ENCODE data around the gene GPR18. TPM values are rescaled to one million over a fixed set of nuclear protein-coding genes. Genes with fewer than 3 reads are reported as not detected.

The GPR18 gene
- total RNA-seq, 2 experiments from 2014 or later: 10.9 to 13.7 TPM

GRCh38 chr13:99296398-99296797 lies 38.2 kb upstream of the GPR18 start:
- intact Hi-C loops (cut with micrococcal nuclease; ENCODE audit: unreplicated experiment): no loop called here
- H3K4me2 ChIP-seq (ENCODE audit: low read length): no peak overlapping the region
- no peak overlapping the region for H3K4me3 ChIP-seq (ENCODE audit: low read depth, low read length, poor library complexity, severe bottlenecking)

DNA sequence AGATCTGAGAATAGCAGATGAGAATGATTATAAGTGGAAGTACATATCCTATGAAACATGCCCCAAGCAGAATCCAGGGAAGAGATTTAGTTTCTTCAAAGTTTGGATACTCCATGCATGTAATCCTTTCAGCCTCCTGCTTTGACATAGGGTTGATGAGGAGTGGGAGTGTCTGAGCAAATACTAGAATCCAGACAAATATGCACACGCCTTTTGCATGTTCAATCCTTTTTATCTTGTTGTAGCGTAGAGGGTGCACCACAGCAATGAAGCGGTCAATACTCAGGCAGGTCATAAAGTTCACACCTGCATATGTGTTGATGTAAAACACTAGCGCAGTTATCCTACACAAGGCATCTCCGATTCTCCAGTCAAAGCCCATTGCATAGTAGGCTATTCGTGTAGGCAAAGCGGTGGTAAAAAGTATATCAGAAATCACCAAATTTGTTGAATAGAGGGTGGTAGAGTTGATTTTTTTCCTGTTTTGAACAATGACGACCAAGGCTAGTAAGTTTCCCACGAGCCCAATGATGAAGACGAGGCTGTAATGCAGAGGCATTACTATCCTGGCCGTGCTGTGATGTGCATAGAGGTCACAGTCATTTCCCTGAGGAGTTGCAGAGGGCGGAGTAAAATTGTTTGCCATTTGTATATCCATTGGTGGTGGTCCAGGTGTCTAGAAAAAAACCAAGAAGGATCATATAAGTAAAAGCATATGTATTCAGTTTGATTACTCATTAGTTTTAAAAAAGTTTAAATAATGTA lies 37.5 kb upstream of the GPR18 start:
- H2AFZ ChIP-seq (ENCODE audit: low read length): no peak overlapping the region
- intact Hi-C loops (cut with micrococcal nuclease; ENCODE audit: unreplicated experiment): no loop called here
- H3K4me1 ChIP-seq (ENCODE audit: insufficient read depth, low read length, poor library complexity, severe bottlenecking): peaks cover 4% of the 10 kb centered on the region
- H3K4me2 ChIP-seq (ENCODE audit: low read length): no peak overlapping the region
- H3K9me2 ChIP-seq (ENCODE audit: insufficient read depth, low read length): no peaks in the 10 kb centered on the region
- ChIA-PET POLR2A (no interaction called here), CTCF (ENCODE audit: unreplicated experiment) (no interaction called here)
- DNase-seq (ENCODE audit: low spot score): no peak
- peaks cover 6% of the 10 kb centered on the region; the same call in 1 of the 2 replicates for H4K20me1 ChIP-seq (ENCODE audit: insufficient read depth, low read length)
- no peaks in the 10 kb centered on the region for H3K9me3 ChIP-seq (ENCODE audit: low read length)
- no peaks in the 10 kb centered on the region for H3K79me2 ChIP-seq (ENCODE audit: insufficient read depth, low read depth, low read length)
- peaks cover 6% of the 10 kb centered on the region; the same call in 1 of the 2 replicates for H3K36me3 ChIP-seq (ENCODE audit: insufficient read depth, low read length)
- no peak overlapping the region for H3K4me3 ChIP-seq (ENCODE audit: low read depth, low read length, poor library complexity, severe bottlenecking)
- no TSS peak for BruUV-seq (replicated peaks)
- TF ChIP-seq EZH2phosphoT487 (IDR thresholded peaks at IDR 0.05; ENCODE audit: borderline replicate concordance, low read depth, low read length): no peak
- TF ChIP-seq CTCF (conservative IDR thresholded peaks at IDR 0.05; ENCODE audit: low read length): no peak
- no peak overlapping the region for H3K27ac ChIP-seq (ENCODE audit: low read depth, low read length, poor library complexity, severe bottlenecking)

More at GRCh38 chr13:99296398-99296797, 38.2 kb upstream of the GPR18 start:
- no peaks in the 10 kb centered on the region for H3K9me3 ChIP-seq (ENCODE audit: low read length)
- H3K4me1 ChIP-seq (ENCODE audit: insufficient read depth, low read length, poor library complexity, severe bottlenecking): peaks cover 9% of the 10 kb centered on the region
- no peaks in the 10 kb centered on the region for H3K9me2 ChIP-seq (ENCODE audit: insufficient read depth, low read length)
- BruUV-seq (replicated peaks): no TSS peak
- peaks cover 6% of the 10 kb centered on the region; the same call in 1 of the 2 replicates for H4K20me1 ChIP-seq (ENCODE audit: insufficient read depth, low read length)
- CTCF ChIA-PET (ENCODE audit: unreplicated experiment): no interaction called here
- no peak overlapping the region for H3K27ac ChIP-seq (ENCODE audit: low read depth, low read length, poor library complexity, severe bottlenecking)
- no peaks in the 10 kb centered on the region for H3K79me2 ChIP-seq (ENCODE audit: insufficient read depth, low read depth, low read length)
- peaks cover 6% of the 10 kb centered on the region; the same call in 1 of the 2 replicates for H3K36me3 ChIP-seq (ENCODE audit: insufficient read depth, low read length)
- H2AFZ ChIP-seq (ENCODE audit: low read length): no peak overlapping the region
- DNase-seq (ENCODE audit: low spot score): no peak
- TF ChIP-seq EZH2phosphoT487 (IDR thresholded peaks at IDR 0.05; ENCODE audit: borderline replicate concordance, low read depth, low read length): no peak
- TF ChIP-seq CTCF (conservative IDR thresholded peaks at IDR 0.05; ENCODE audit: low read length): no peak
- POLR2A ChIA-PET: no interaction called here

DNA sequence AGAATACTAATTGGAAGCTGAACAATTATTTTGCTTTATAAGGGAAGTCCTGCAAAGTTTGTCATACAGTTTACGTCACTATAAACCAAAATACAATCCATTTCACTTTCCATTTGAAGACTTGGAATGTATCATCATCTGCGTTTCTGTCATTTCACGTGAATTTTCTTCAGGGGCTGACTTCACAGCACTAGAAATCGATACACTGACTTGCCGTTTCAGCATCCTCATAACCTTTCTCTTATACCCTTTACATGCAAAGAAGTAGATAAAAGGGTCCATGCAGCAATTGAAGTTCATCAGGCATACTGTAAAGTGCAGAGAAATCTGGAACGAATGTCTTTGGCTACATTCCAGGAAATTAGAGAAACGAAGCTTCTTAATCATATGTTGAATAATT lies 36.8 kb upstream of the GPR18 start:
- H3K27ac ChIP-seq (ENCODE audit: low read depth, low read length, poor library complexity, severe bottlenecking): no peak overlapping the region
- H3K36me3 ChIP-seq (ENCODE audit: insufficient read depth, low read length): peaks cover 6% of the 10 kb centered on the region; the same call in 1 of the 2 replicates
- POLR2A ChIA-PET: interaction anchor here (1.1 kb wide), 1 partner anchor 20 kb away, joined by 3 read pairs; no protein-coding TSS in a partner anchor
- peaks cover 6% of the 10 kb centered on the region; the same call in 1 of the 2 replicates for H4K20me1 ChIP-seq (ENCODE audit: insufficient read depth, low read length)
- H3K79me2 ChIP-seq (ENCODE audit: insufficient read depth, low read depth, low read length): no peaks in the 10 kb centered on the region
- H3K9me3 ChIP-seq (ENCODE audit: low read length): no peaks in the 10 kb centered on the region
- H2AFZ ChIP-seq (ENCODE audit: low read length): no peak overlapping the region
- peaks cover 4% of the 10 kb centered on the region for H3K4me1 ChIP-seq (ENCODE audit: insufficient read depth, low read length, poor library complexity, severe bottlenecking)
- no peak for DNase-seq (ENCODE audit: low spot score)
- H3K4me3 ChIP-seq (ENCODE audit: low read depth, low read length, poor library complexity, severe bottlenecking): no peak overlapping the region
- no peaks in the 10 kb centered on the region for H3K9me2 ChIP-seq (ENCODE audit: insufficient read depth, low read length)
- no peak overlapping the region for H3K4me2 ChIP-seq (ENCODE audit: low read length)
- CTCF ChIA-PET (ENCODE audit: unreplicated experiment): no interaction called here
- TF ChIP-seq CTCF (conservative IDR thresholded peaks at IDR 0.05; ENCODE audit: low read length) (no peak), EZH2phosphoT487 (IDR thresholded peaks at IDR 0.05; ENCODE audit: borderline replicate concordance, low read depth, low read length) (no peak)
- intact Hi-C loops (cut with micrococcal nuclease; ENCODE audit: unreplicated experiment): no loop called here
- BruUV-seq (replicated peaks): no TSS peak

All from OCI-LY7 (cell line).